GM12872 (cell line): ENCODE measurements around the gene ARID3A.

Source experiments
- CTCF ChIP-seq: IDR thresholded peaks from 3 replicates; pipeline ENCODE4 v1.5.1; 2011; ENCODE audit warnings: low read depth, mild to moderate bottlenecking, low read length, moderate library complexity; ENCODE audit not compliant: insufficient read depth

ARID3A gene

GRCh38 chr19:1020868-1021425, 95.1 kb downstream of the ARID3A start, which contains the start of gene TMEM259:
TSS of gene TMEM259 (minus strand) at chr19:1021123. CDS start at chr19:1020996, 127 bp downstream.
- TF ChIP-seq CTCF: no peak
